ENCODE measurements around the gene SLC16A6. TPM values are rescaled to one million over a fixed set of nuclear protein-coding genes. Genes with fewer than 3 reads are reported as not detected.

Gene SLC16A6
- total RNA-seq, 6 experiments from 2014 or later: 0.19 to 1.2 (median 0.45) TPM

DNA sequence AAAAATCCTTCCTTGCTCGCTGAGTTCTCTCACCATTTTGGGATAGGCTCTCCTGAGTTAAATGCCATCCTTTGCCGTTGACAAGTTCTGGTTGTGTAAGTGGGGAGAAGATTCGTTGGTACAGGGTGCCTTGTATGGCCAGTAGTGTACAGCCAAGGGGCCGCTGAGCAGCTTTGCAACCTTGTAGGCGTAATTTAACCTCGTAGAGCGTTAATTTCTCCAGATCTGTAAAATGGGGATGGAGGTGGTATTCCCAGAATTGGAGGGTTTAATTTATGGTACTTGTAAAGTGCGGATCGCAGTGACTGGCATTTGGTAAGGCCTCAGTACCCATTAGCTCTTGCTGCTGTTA is 1.7 kb upstream of the SLC16A6 start:
- peak overlapping the region in 2 of 3 donors; percentile 9 to 60 for H3K27ac ChIP-seq
- intact Hi-C loops (cut with DNase I): no loop called here
- TF ChIP-seq, protein P1, sequence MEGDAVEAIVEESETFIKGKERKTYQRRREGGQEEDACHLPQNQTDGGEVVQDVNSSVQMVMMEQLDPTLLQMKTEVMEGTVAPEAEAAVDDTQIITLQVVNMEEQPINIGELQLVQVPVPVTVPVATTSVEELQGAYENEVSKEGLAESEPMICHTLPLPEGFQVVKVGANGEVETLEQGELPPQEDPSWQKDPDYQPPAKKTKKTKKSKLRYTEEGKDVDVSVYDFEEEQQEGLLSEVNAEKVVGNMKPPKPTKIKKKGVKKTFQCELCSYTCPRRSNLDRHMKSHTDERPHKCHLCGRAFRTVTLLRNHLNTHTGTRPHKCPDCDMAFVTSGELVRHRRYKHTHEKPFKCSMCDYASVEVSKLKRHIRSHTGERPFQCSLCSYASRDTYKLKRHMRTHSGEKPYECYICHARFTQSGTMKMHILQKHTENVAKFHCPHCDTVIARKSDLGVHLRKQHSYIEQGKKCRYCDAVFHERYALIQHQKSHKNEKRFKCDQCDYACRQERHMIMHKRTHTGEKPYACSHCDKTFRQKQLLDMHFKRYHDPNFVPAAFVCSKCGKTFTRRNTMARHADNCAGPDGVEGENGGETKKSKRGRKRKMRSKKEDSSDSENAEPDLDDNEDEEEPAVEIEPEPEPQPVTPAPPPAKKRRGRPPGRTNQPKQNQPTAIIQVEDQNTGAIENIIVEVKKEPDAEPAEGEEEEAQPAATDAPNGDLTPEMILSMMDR (IDR thresholded peaks at IDR 0.05): no peak
- no peak for TF ChIP-seq POLR2A (IDR thresholded peaks at IDR 0.05)
- peaks cover 0 to 16% (median 2%) of the 10 kb centered on the region in 4 donors for H3K4me1 ChIP-seq
- peak overlapping the region in 1 of 3 donors; percentile 57 for H3K4me3 ChIP-seq
- ATAC-seq: no peak
- no peak for DNase-seq
- 47% methylated on average over 8 of the region's 9 CpGs for WGBS (ENCODE audit: insufficient coverage, low coverage, low lambda C conversion rate, missing lambda C conversion rate)
- no peaks in the 10 kb centered on the region for H3K9me3 ChIP-seq
- H3K36me3 ChIP-seq: no peaks in the 10 kb centered on the region
- H3K27me3 ChIP-seq: peaks cover 0 to 7% of the 10 kb centered on the region in 2 donors

GRCh38 chr17:68291836-68292688 is 1.1 kb upstream of the SLC16A6 start:
- peaks cover 0 to 7% of the 10 kb centered on the region in 2 donors for H3K27me3 ChIP-seq
- H3K4me1 ChIP-seq: peaks cover 0 to 16% (median 2%) of the 10 kb centered on the region in 4 donors
- H3K4me3 ChIP-seq: peak overlapping the region; percentile 56 to 60 (median 57)
- DNase-seq (peak; percentile 80 to 90 (median 85)), ATAC-seq (peak; percentile 74 to 78 (median 74))
- 3% methylated on average over 38 of the region's 76 CpGs for WGBS (ENCODE audit: insufficient coverage, low coverage, low lambda C conversion rate, missing lambda C conversion rate)
- intact Hi-C loops (cut with DNase I): no loop called here
- H3K9me3 ChIP-seq: no peaks in the 10 kb centered on the region
- H3K27ac ChIP-seq: peak overlapping the region; percentile 60 to 76 (median 62)
- H3K36me3 ChIP-seq: no peaks in the 10 kb centered on the region
- TF ChIP-seq, protein P1 (IDR thresholded peaks at IDR 0.05): no peak
- peak; percentile 69 for TF ChIP-seq POLR2A (IDR thresholded peaks at IDR 0.05)

DNA sequence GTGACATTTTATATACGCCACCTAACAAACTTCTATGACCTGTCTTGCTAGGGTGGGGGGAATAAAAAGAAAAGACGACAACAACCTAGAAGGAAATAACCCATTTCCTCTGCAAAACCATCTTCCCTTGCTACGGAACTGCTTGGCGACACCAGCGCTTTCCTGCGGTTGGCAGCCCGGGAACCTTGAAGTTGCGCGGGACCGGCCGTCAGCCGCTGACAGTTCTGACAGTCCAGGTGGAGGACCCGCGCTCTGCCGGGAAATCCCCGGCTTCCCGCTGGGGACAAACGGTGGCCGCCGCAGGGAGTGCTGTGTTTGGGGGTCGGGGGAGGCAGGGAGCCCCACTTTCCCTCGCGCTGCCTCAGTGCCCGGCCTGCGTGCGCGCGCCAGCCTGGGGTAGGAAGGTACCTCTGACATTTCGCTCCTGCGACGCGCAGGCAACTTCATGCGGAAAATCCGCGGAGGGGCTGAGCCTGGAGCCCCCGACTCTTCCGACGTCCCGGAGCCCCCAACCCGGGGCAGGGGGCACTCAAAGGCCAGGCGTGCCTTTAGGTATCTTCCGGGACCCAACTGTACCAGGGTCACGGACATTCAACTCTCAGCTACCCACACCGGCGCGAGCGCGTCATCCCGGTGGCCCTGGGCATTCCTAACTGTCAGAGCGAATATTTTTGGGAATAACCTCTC is 516 bp downstream of the SLC16A6 start:
- ATAC-seq (peak; percentile 9 to 25 (median 14)), DNase-seq (peak; percentile 51 to 74 (median 56))
- Histone ChIP-seq H3K4me1 (peaks cover 0 to 16% (median 2%) of the 10 kb centered on the region in 4 donors), H3K27ac (peak overlapping the region; percentile 60 to 76 (median 62)), H3K27me3 (peaks cover 0 to 7% of the 10 kb centered on the region in 2 donors), H3K4me3 (peak overlapping the region; percentile 56 to 60 (median 57)), H3K36me3 (no peaks in the 10 kb centered on the region), H3K9me3 (no peaks in the 10 kb centered on the region)
- no peak for TF ChIP-seq POLR2A (IDR thresholded peaks at IDR 0.05)
- TF ChIP-seq, protein P1 (IDR thresholded peaks at IDR 0.05): no peak
- 20% methylated on average over 14 of the region's 50 CpGs for WGBS (ENCODE audit: insufficient coverage, low coverage, low lambda C conversion rate, missing lambda C conversion rate)
- intact Hi-C loops (cut with DNase I): no loop called here

- Histone ChIP-seq H3K27me3 (peaks cover 0 to 7% of the 10 kb centered on the region in 2 donors), H3K4me1 (peaks cover 0 to 16% (median 2%) of the 10 kb centered on the region in 4 donors), H3K4me3 (peak overlapping the region in 2 of 3 donors; percentile 57 to 60), H3K36me3 (no peaks in the 10 kb centered on the region), H3K27ac (peak overlapping the region; percentile 60 to 76 (median 62)), H3K9me3 (no peaks in the 10 kb centered on the region)
- ATAC-seq (no peak), DNase-seq (no peak)
- intact Hi-C loops (cut with DNase I): no loop called here
- 25% methylated on average over 8 of the region's 9 CpGs for WGBS (ENCODE audit: insufficient coverage, low coverage, low lambda C conversion rate, missing lambda C conversion rate)
- TF ChIP-seq, protein P1 (IDR thresholded peaks at IDR 0.05): no peak
- no peak for TF ChIP-seq POLR2A (IDR thresholded peaks at IDR 0.05)
These were observed 1.0 kb downstream of the SLC16A6 start for GRCh38 chr17:68289936-68290267.
